HepG2 (cell line): ENCODE results near the gene APC2. TPM values are rescaled to one million over a fixed set of nuclear protein-coding genes. Genes with fewer than 3 reads are reported as not detected.

Experiments used
- ARID2 ChIP-seq: sonication (generic); formaldehyde crosslinking; IDR thresholded peaks from 2 replicates; pipeline ENCODE4 v1.8.1; 2022; ENCODE audit warnings: mild to moderate bottlenecking, missing genetic modification reagents, borderline replicate concordance
- CEBPG ChIP-seq: IDR thresholded peaks from 2 replicates; pipeline ENCODE4 v1.6.1; 2016
- FOXJ3 ChIP-seq: sonication (generic); formaldehyde crosslinking; IDR thresholded peaks from 2 replicates; pipeline ENCODE4 v1.4.0; 2020; ENCODE audit warnings: missing genetic modification reagents, mild to moderate bottlenecking, borderline replicate concordance
- KAT7 ChIP-seq: IDR thresholded peaks from 2 replicates; pipeline ENCODE4 v1.6.1; 2018; ENCODE audit warnings: borderline replicate concordance, missing compliant biosample characterization
- KLF13 ChIP-seq: sonication (generic); formaldehyde crosslinking; IDR thresholded peaks from 2 replicates; pipeline ENCODE4 v1.4.0; 2020; ENCODE audit warnings: mild to moderate bottlenecking, missing genetic modification reagents
- MATR3 ChIP-seq: sonication (generic); formaldehyde crosslinking; IDR thresholded peaks from 2 replicates; pipeline ENCODE4 v1.4.0; 2020; ENCODE audit warnings: missing genetic modification reagents
- NFE2 ChIP-seq: sonication (generic); formaldehyde crosslinking; IDR thresholded peaks from 2 replicates; pipeline ENCODE4 v1.4.0; 2020; ENCODE audit warnings: missing genetic modification reagents
- RBM39 ChIP-seq: fragments of 200-400 bp; formaldehyde crosslinking; IDR thresholded peaks from one replicate; pipeline ENCODE4 v1.6.1; 2018; ENCODE audit warnings: antibody characterized with exemption, mild to moderate bottlenecking, low read depth, low read length; ENCODE audit not compliant: poor library complexity, severe bottlenecking
- SP1 ChIP-seq, 2 experiments: fragments of 450-650 bp in 1 of 2; sonication (generic) in 1 of 2; formaldehyde crosslinking in 1 of 2; IDR thresholded peaks; 2 replicates each; pipeline versions ENCODE4 v1.4.0 to v1.6.1; 2016 to 2020; ENCODE audit warnings: missing genetic modification reagents in 1 of 2
- TFE3 ChIP-seq: IDR thresholded peaks from 2 replicates; pipeline ENCODE4 v1.6.1; 2016
- THAP9 ChIP-seq: sonication (generic); formaldehyde crosslinking; IDR thresholded peaks from 2 replicates; pipeline ENCODE4; 2020; ENCODE audit warnings: missing genetic modification reagents, mild to moderate bottlenecking, borderline replicate concordance
- TP53 ChIP-seq: sonication (generic); formaldehyde crosslinking; conservative IDR thresholded peaks from 2 replicates; pipeline ENCODE4 v1.4.0; 2020; ENCODE audit warnings: missing genetic modification reagents
- ZBTB26 ChIP-seq: IDR thresholded peaks from 2 replicates; pipeline ENCODE4 v1.6.1; 2016; ENCODE audit warnings: missing compliant biosample characterization, missing genetic modification reagents, borderline replicate concordance
- ZNF44 ChIP-seq: sonication (generic); formaldehyde crosslinking; IDR thresholded peaks from 2 replicates; pipeline ENCODE4 v1.5.1; 2020; ENCODE audit warnings: mild to moderate bottlenecking, missing genetic modification reagents
- ZNF441 ChIP-seq: sonication (generic); formaldehyde crosslinking; IDR thresholded peaks from 2 replicates; pipeline ENCODE4 v1.7.0; 2021; ENCODE audit warnings: missing genetic modification reagents, borderline replicate concordance
- ZNF749 ChIP-seq: sonication (generic); formaldehyde crosslinking; IDR thresholded peaks from 2 replicates; pipeline ENCODE4 v1.8.0; 2022; ENCODE audit warnings: mild to moderate bottlenecking, missing genetic modification reagents, moderate library complexity, borderline replicate concordance
- ZNF773 ChIP-seq: sonication (generic); formaldehyde crosslinking; IDR thresholded peaks from 2 replicates; pipeline ENCODE4 v1.4.0; 2020; ENCODE audit warnings: missing genetic modification reagents, borderline replicate concordance
- ZNF841 ChIP-seq: sonication (generic); formaldehyde crosslinking; IDR thresholded peaks from 2 replicates; pipeline ENCODE4 v1.8.1; 2023; ENCODE audit warnings: missing genetic modification reagents, borderline replicate concordance
- polyA plus RNA-seq, 8 experiments: library from polyadenylated mRNA; depleted of rRNA in 3 of 8; stranded (reverse) in 7 of 8; unstranded in 1 of 8; fragments of >200 nt; fragmentation: Illumina TruSeq in 4 of 8; extraction: Trizol in 4 of 8; gene quantifications; 2 replicates each; pipeline versions ENCODE4 v1.2.1 to v1.2.3, GENCODE V29; 2011 to 2016; ENCODE audit warnings: low read depth in 4 of 8, missing spikeins in 1 of 8, mixed read lengths in 1 of 8; ENCODE audit not compliant: insufficient read depth in 1 of 8
- total RNA-seq, 5 experiments: library from RNA; depleted of rRNA; stranded (reverse); fragments of >200 nt; fragmentation: Illumina TruSeq; extraction: Trizol; gene quantifications; 2 replicates each; pipeline ENCODE4 v1.2.3, GENCODE V29; 2016; ENCODE audit warnings: low read depth in 1 of 5
- TF ChIP-seq, protein P1 (sequence below): sonication (generic); formaldehyde crosslinking; IDR thresholded peaks from 2 replicates; pipeline ENCODE4 v1.9.0; 2022; ENCODE audit warnings: low read depth, missing genetic modification reagents
- TF ChIP-seq, protein P2 (sequence below): sonication (generic); formaldehyde crosslinking; IDR thresholded peaks from 2 replicates; pipeline ENCODE4 v1.4.0; 2020; ENCODE audit warnings: missing genetic modification reagents

APC2 gene
- total and polyA plus RNA-seq, 2 of the 13 experiments (the other 11 are each of a cell fraction or from before 2014, with no cell fraction given) = 0.08 to 0.22 TPM

DNA sequence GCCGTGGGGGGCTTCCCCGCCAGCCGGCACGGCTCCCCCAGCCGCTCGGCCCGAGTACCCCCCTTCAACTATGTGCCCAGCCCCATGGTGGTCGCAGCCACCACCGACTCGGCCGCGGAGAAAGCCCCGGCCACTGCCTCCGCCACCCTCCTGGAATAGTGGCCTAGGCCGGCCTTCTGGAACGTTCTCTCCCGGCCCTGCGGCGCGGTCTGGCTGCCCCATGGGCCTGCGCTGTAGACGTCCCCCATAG lies 20.1 kb downstream of the APC2 start (continued):
- no peak for TF ChIP-seq RBM39
- no peak for TF ChIP-seq ARID2 (CRISPR knock-in tag)
- TF ChIP-seq FOXJ3 (CRISPR knock-in tag) = no peak
- TF ChIP-seq TFE3 (CRISPR knock-in tag) = no peak
- no peak for TF ChIP-seq ZNF749
- TF ChIP-seq ZNF841 (CRISPR knock-in tag) = peak; percentile 48; the same call in 1 of the 2 replicates
- TF ChIP-seq ZNF44 (CRISPR knock-in tag) = no peak
- TF ChIP-seq, protein P1, sequence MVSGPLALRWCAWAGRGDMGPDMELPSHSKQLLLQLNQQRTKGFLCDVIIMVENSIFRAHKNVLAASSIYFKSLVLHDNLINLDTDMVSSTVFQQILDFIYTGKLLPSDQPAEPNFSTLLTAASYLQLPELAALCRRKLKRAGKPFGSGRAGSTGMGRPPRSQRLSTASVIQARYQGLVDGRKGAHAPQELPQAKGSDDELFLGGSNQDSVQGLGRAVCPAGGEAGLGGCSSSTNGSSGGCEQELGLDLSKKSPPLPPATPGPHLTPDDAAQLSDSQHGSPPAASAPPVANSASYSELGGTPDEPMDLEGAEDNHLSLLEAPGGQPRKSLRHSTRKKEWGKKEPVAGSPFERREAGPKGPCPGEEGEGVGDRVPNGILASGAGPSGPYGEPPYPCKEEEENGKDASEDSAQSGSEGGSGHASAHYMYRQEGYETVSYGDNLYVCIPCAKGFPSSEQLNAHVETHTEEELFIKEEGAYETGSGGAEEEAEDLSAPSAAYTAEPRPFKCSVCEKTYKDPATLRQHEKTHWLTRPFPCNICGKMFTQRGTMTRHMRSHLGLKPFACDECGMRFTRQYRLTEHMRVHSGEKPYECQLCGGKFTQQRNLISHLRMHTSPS (CRISPR knock-in tag) = no peak
- no peak for TF ChIP-seq KAT7 (CRISPR knock-in tag)
- TF ChIP-seq NFE2 = no peak
- TF ChIP-seq KLF13 (CRISPR knock-in tag) = no peak
- no peak for TF ChIP-seq ZNF441 (CRISPR knock-in tag)
- TF ChIP-seq MATR3 (CRISPR knock-in tag) = no peak
- TF ChIP-seq CEBPG (CRISPR knock-in tag) = no peak
- no peak for TF ChIP-seq ZBTB26
- no peak for TF ChIP-seq TP53 (CRISPR knock-in tag)
- 0 out of 2 replicates have a peak, but pooled peaks have one; percentile 46 for TF ChIP-seq THAP9 (CRISPR knock-in tag)
- no peak for TF ChIP-seq ZNF773 (CRISPR knock-in tag)
- TF ChIP-seq SP1 (IDR thresholded peaks at IDR 0.05) = no peak
- TF ChIP-seq SP1 (CRISPR knock-in tag; IDR thresholded peaks at IDR 0.05) = no peak
- TF ChIP-seq, protein P2, sequence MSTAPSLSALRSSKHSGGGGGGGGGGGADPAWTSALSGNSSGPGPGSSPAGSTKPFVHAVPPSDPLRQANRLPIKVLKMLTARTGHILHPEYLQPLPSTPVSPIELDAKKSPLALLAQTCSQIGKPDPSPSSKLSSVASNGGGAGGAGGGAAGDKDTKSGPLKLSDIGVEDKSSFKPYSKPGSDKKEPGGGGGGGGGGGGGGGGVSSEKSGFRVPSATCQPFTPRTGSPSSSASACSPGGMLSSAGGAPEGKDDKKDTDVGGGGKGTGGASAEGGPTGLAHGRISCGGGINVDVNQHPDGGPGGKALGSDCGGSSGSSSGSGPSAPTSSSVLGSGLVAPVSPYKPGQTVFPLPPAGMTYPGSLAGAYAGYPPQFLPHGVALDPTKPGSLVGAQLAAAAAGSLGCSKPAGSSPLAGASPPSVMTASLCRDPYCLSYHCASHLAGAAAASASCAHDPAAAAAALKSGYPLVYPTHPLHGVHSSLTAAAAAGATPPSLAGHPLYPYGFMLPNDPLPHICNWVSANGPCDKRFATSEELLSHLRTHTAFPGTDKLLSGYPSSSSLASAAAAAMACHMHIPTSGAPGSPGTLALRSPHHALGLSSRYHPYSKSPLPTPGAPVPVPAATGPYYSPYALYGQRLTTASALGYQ (CRISPR knock-in tag) = no peak
